GM23338 (cell line): ENCODE data around the gene RET. TPM values are rescaled to one million over a fixed set of nuclear protein-coding genes. Genes with fewer than 3 reads are reported as not detected.

Source experiments
- CREB1 ChIP-seq: fragments of 250-450 bp; sonication (Bioruptor Pico); IDR thresholded peaks from 2 replicates; pipeline ENCODE4 v1.5.0; 2020; ENCODE audit warnings: low read depth, mild to moderate bottlenecking, moderate library complexity
- CTCF ChIP-seq, 2 experiments: fragments of 200-600 bp in 1 of 2; sonication (generic) in 1 of 2; conservative IDR thresholded peaks; 2 replicates each; pipeline versions ENCODE4 v1.5.1 to v1.6.1; 2016 to 2017; ENCODE audit warnings: antibody characterized with exemption in 2 of 2, low read depth in 2 of 2, mild to moderate bottlenecking in 2 of 2, moderate library complexity in 1 of 2
- EZH2 ChIP-seq: fragments of 200-600 bp; sonication (generic); IDR thresholded peaks from one replicate; pipeline ENCODE4 v1.8.0; 2017; ENCODE audit warnings: antibody characterized with exemption, mild to moderate bottlenecking, low read depth; ENCODE audit not compliant: unreplicated experiment
- EZH2phosphoT487 ChIP-seq: fragments of 200-600 bp; sonication (generic); IDR thresholded peaks from one replicate; pipeline ENCODE4 v1.8.1; 2018; ENCODE audit warnings: antibody characterized with exemption; ENCODE audit not compliant: unreplicated experiment
- JUNB ChIP-seq: IDR thresholded peaks from one replicate; pipeline ENCODE4 v1.6.1; 2016; ENCODE audit warnings: antibody characterized with exemption; ENCODE audit not compliant: unreplicated experiment
- NANOG ChIP-seq: IDR thresholded peaks from 2 replicates; pipeline ENCODE4 v1.6.1; 2016; ENCODE audit warnings: antibody characterized with exemption, borderline replicate concordance
- POLR2AphosphoS5 ChIP-seq: IDR thresholded peaks from 2 replicates; pipeline ENCODE4 v1.6.1; 2016; ENCODE audit warnings: antibody characterized with exemption, low read depth
- STAT1 ChIP-seq: IDR thresholded peaks from one replicate; pipeline ENCODE4 v1.6.1; 2016; ENCODE audit warnings: antibody characterized with exemption; ENCODE audit not compliant: unreplicated experiment
- ZNF114 ChIP-seq: fragments of 250-450 bp; sonication (Bioruptor Pico); IDR thresholded peaks from 2 replicates; pipeline ENCODE4 v1.5.0; 2020; ENCODE audit warnings: mild to moderate bottlenecking, moderate library complexity
- ZNF331 ChIP-seq: fragments of 250-450 bp; sonication (Bioruptor Pico); IDR thresholded peaks from 2 replicates; pipeline ENCODE4 v1.5.0; 2020; ENCODE audit warnings: low read depth, mild to moderate bottlenecking, moderate library complexity
- ZNF462 ChIP-seq: fragments of 250-450 bp; sonication (Bioruptor Pico); IDR thresholded peaks from 2 replicates; pipeline ENCODE4 v1.5.0; 2020; ENCODE audit warnings: mild to moderate bottlenecking, moderate library complexity
- polyA plus RNA-seq: library from polyadenylated mRNA; unstranded; fragments of >200 nt; fragmentation: Nextera tagmentation; extraction: Ambion mirVana; gene quantifications from 2 replicates; pipeline ENCODE4 v1.2.1, GENCODE V29; 2016
- total RNA-seq: library from RNA; depleted of rRNA; stranded (reverse); fragments of >200 nt; shearing (Covaris generic); gene quantifications from 2 replicates; pipeline ENCODE4 v1.2.3, GENCODE V29; 2014

Gene RET
- total and polyA plus RNA-seq, 2 experiments from 2014 or later = 5.5 to 9.8 TPM

- TF ChIP-seq ZNF462 (CRISPR knock-in tag) (no peak), POLR2AphosphoS5 (no peak), NANOG (no peak), ZNF331 (CRISPR knock-in tag) (no peak), ZNF114 (CRISPR knock-in tag) (no peak), STAT1 (no peak), CTCF (conservative IDR thresholded peaks at IDR 0.05; ENCODE audit: low read depth in 2 of 2) (no peak), JUNB (no peak), CREB1 (no peak), EZH2phosphoT487 (no peak), EZH2 (no peak)
Observed at GRCh38 chr10:43166207-43166879, 89.5 kb downstream of the RET start (continued).
